Caco-2 (cell line): ENCODE measurements around the gene MPPED1. TPM values are rescaled to one million over a fixed set of nuclear protein-coding genes. Genes with fewer than 3 reads are reported as not detected.

ENCODE experiments used
- BruUV-seq: library from RNA; stranded (reverse); fragments of 400-500 nt; replicated peaks from 2 replicates; lab custom pipeline; 2021; lab: Mats Ljungman, UMichigan
- CTCF ChIA-PET: fragments of 300-600 bp; sonication (Branson Sonifier 250); formaldehyde crosslinking; loops from one replicate; lab custom pipeline; 2022; ENCODE audit warnings: antibody characterized with exemption; lab: Charles Lee
- POLR2A ChIA-PET: fragments of 300-600 bp; sonication (Branson Sonifier 250); formaldehyde crosslinking; loops from one replicate; lab custom pipeline; 2022; ENCODE audit warnings: antibody characterized with exemption; lab: Charles Lee
- DNase-seq, 2 experiments: peaks; one replicate each; pipeline versions ENCODE4 v3.0.0 to v3.0.0-alpha.2; 2020 to 2022
- H3K27me3 ChIP-seq: replicated peaks from 2 replicates; pipeline ENCODE4 v1.6.0; 2011; ENCODE audit warnings: low read length; ENCODE audit not compliant: control insufficient read depth, insufficient read depth
- H3K36me3 ChIP-seq: 2 replicates; pipeline ENCODE4 v1.5.1; 2011; ENCODE audit warnings: low read length; ENCODE audit not compliant: control insufficient read depth, insufficient read depth
- H3K4me1 ChIP-seq: fragments of 250-450 bp; sonication (Bioruptor Pico); 2 replicates; pipeline ENCODE4 v1.5.1; 2020; ENCODE audit warnings: mild to moderate bottlenecking
- H3K4me3 ChIP-seq: 2 replicates; pipeline ENCODE4 v1.5.1; 2011; ENCODE audit warnings: low read depth, mild to moderate bottlenecking, control low read depth, low read length
- H3K9me3 ChIP-seq: fragments of 250-450 bp; sonication (Bioruptor Pico); 2 replicates; pipeline ENCODE4 v1.5.1; 2020; ENCODE audit warnings: mild to moderate bottlenecking, moderate library complexity
- H3K27ac Mint-ChIP-seq: one replicate; pipeline ENCODE4 v1.8.0; 2022; ENCODE audit warnings: mixed read lengths; ENCODE audit not compliant: unreplicated experiment
- H3K27me3 Mint-ChIP-seq: one replicate; pipeline ENCODE4 v1.8.0; 2022; ENCODE audit warnings: mixed read lengths; ENCODE audit not compliant: insufficient read depth, unreplicated experiment
- H3K36me3 Mint-ChIP-seq: one replicate; pipeline ENCODE4 v1.8.0; 2022; ENCODE audit warnings: mild to moderate bottlenecking, mixed read lengths; ENCODE audit not compliant: insufficient read depth, unreplicated experiment
- H3K4me1 Mint-ChIP-seq: one replicate; pipeline ENCODE4 v1.8.0; 2022; ENCODE audit warnings: low read depth, mixed read lengths; ENCODE audit not compliant: unreplicated experiment
- H3K4me3 Mint-ChIP-seq: one replicate; pipeline ENCODE4 v1.8.0; 2022; ENCODE audit warnings: mild to moderate bottlenecking, moderate library complexity, mixed read lengths; ENCODE audit not compliant: unreplicated experiment
- H3K9me3 Mint-ChIP-seq: one replicate; pipeline ENCODE4 v1.8.0; 2022; ENCODE audit warnings: mixed read lengths; ENCODE audit not compliant: unreplicated experiment
- CTCF ChIP-seq, 2 experiments: fragments of 200-600 bp in 1 of 2; IDR thresholded peaks; 1 replicate in 1 of 2; 2 replicates in 1 of 2; pipeline versions ENCODE4 v1.5.1 to v1.8.0; 2011 to 2022; ENCODE audit warnings: antibody characterized with exemption in 1 of 2, control low read depth in 1 of 2, inconsistent platforms in 1 of 2, low read depth in 1 of 2, low read length in 1 of 2, mild to moderate bottlenecking in 1 of 2, moderate library complexity in 1 of 2; ENCODE audit not compliant: insufficient read depth in 1 of 2, severe bottlenecking in 1 of 2, unreplicated experiment in 1 of 2
- intact Hi-C: fragments of 100-400 bp; cut with micrococcal nuclease; formaldehyde crosslinking; loops from one replicate; pipeline ENCODE4 v1.10.0; 2022; ENCODE audit not compliant: unreplicated experiment
- total RNA-seq: library from RNA; stranded (reverse); gene quantifications from 2 replicates; pipeline ENCODE4 v1.2.3, GENCODE V29; 2022

MPPED1 gene
- total RNA-seq, 1 experiment from 2014 or later: not detected

- intact Hi-C loops: no loop called here
- Histone ChIP-seq H3K9me3 (no peaks in the 10 kb centered on the region), H3K27me3 (no peaks in the 10 kb centered on the region; the same call in 1 of the 2 replicates), H3K36me3 (no peaks in the 10 kb centered on the region), H3K4me3 (no peak overlapping the region), H3K4me1 (no peaks in the 10 kb centered on the region)
- H3K4me1 Mint-ChIP-seq: no peaks in the 10 kb centered on the region
- no peak for DNase-seq
- no TSS peak for BruUV-seq
- H3K27me3 Mint-ChIP-seq: peaks cover 34% of the 10 kb centered on the region
- ChIA-PET CTCF (no interaction called here), POLR2A (no interaction called here)
- H3K27ac Mint-ChIP-seq: no peak overlapping the region
- no peak overlapping the region for H3K4me3 Mint-ChIP-seq
- H3K9me3 Mint-ChIP-seq: no peaks in the 10 kb centered on the region
- no peaks in the 10 kb centered on the region for H3K36me3 Mint-ChIP-seq
- TF ChIP-seq CTCF (IDR thresholded peaks at IDR 0.05; ENCODE audit: insufficient read depth in 1 of 2, low read depth in 1 of 2, low read length in 1 of 2, severe bottlenecking in 1 of 2, unreplicated experiment in 1 of 2): no peak
Observed at GRCh38 chr22:43376765-43377547, 34.9 kb upstream of the MPPED1 start.

- H3K9me3 Mint-ChIP-seq: no peaks in the 10 kb centered on the region
- ChIA-PET POLR2A (no interaction called here), CTCF (no interaction called here)
- H3K4me3 ChIP-seq: no peak overlapping the region
- intact Hi-C loops: no loop called here
- DNase-seq: no peak
- no peaks in the 10 kb centered on the region for H3K4me1 ChIP-seq
- H3K27ac Mint-ChIP-seq: no peak overlapping the region
- H3K36me3 Mint-ChIP-seq: no peaks in the 10 kb centered on the region
- H3K4me3 Mint-ChIP-seq: no peak overlapping the region
- no TSS peak for BruUV-seq
- H3K27me3 ChIP-seq: no peaks in the 10 kb centered on the region; the same call in 1 of the 2 replicates
- no peaks in the 10 kb centered on the region for H3K36me3 ChIP-seq
- TF ChIP-seq CTCF (IDR thresholded peaks at IDR 0.05; ENCODE audit: insufficient read depth in 1 of 2, low read depth in 1 of 2, low read length in 1 of 2, severe bottlenecking in 1 of 2, unreplicated experiment in 1 of 2): no peak
- H3K9me3 ChIP-seq: no peaks in the 10 kb centered on the region
- H3K4me1 Mint-ChIP-seq: no peaks in the 10 kb centered on the region
- H3K27me3 Mint-ChIP-seq: peaks cover 40% of the 10 kb centered on the region
Observed at GRCh38 chr22:43377548-43377895, 34.3 kb upstream of the MPPED1 start.

GRCh38 chr22:43377896-43378704 lies 33.7 kb upstream of the MPPED1 start:
- Mint-ChIP-seq H3K4me1 (no peaks in the 10 kb centered on the region), H3K36me3 (no peaks in the 10 kb centered on the region), H3K4me3 (no peak overlapping the region), H3K9me3 (no peaks in the 10 kb centered on the region), H3K27me3 (peaks cover 42% of the 10 kb centered on the region), H3K27ac (no peak overlapping the region)
- POLR2A ChIA-PET: no interaction called here
- Histone ChIP-seq H3K9me3 (no peaks in the 10 kb centered on the region), H3K36me3 (no peaks in the 10 kb centered on the region), H3K4me3 (no peak overlapping the region), H3K27me3 (no peaks in the 10 kb centered on the region; the same call in 1 of the 2 replicates), H3K4me1 (no peaks in the 10 kb centered on the region)
- BruUV-seq: no TSS peak
- intact Hi-C loops: no loop called here
- DNase-seq: no peak
- no peak for TF ChIP-seq CTCF (IDR thresholded peaks at IDR 0.05; ENCODE audit: insufficient read depth in 1 of 2, low read depth in 1 of 2, low read length in 1 of 2, severe bottlenecking in 1 of 2, unreplicated experiment in 1 of 2)
- CTCF ChIA-PET: interaction anchor here (1.5 kb wide), 1 partner anchor 32 kb away, joined by 5 read pairs; no protein-coding TSS in a partner anchor
